ENCODE data around the gene STIMATE.

Gene STIMATE

GRCh38 chr3:52841211-52841980, 56.0 kb downstream of the STIMATE start:
- Histone ChIP-seq H3K27ac (ENCODE audit: extremely low read depth, low read depth, low read length) (no peak overlapping the region), H3K36me3 (ENCODE audit: control insufficient read depth in 2 of 2, insufficient read depth in 1 of 2, low read length in 2 of 2) (peaks cover 0 to 40% of the 10 kb centered on the region in 2 experiments; a peak in 1 of 3 replicates), H3K4me3 (ENCODE audit: low read depth, low read length) (no peak overlapping the region), H3K9me3 (ENCODE audit: control insufficient read depth, insufficient read depth, low read depth, low read length) (no peaks in the 10 kb centered on the region), H3K4me1 (ENCODE audit: control insufficient read depth, insufficient read depth, low read length) (no peaks in the 10 kb centered on the region)
- POLR2A ChIA-PET, result no interaction called here
- TF ChIP-seq ZNF341 (tag by site-specific recombination; IDR thresholded peaks at IDR 0.05; ENCODE audit: low read depth) (no peak), ZBTB1 (tag by site-specific recombination; IDR thresholded peaks at IDR 0.05) (no peak), AEBP2 (tag by site-specific recombination; IDR thresholded peaks at IDR 0.05; ENCODE audit: borderline replicate concordance) (no peak), BCL6B (tag by site-specific recombination; IDR thresholded peaks at IDR 0.05) (no peak), ZNF157 (tag by site-specific recombination; IDR thresholded peaks at IDR 0.05) (no peak)
- CTCF ChIA-PET, result interaction anchor here (1.3 kb wide), 1 partner anchor 25 kb away, joined by 3 read pairs; no protein-coding TSS in a partner anchor

- Histone ChIP-seq H3K4me1 (ENCODE audit: control insufficient read depth, insufficient read depth, low read length) (no peaks in the 10 kb centered on the region), H3K4me3 (ENCODE audit: low read depth, low read length) (no peak overlapping the region), H3K27ac (ENCODE audit: extremely low read depth, low read depth, low read length) (no peak overlapping the region), H3K36me3 (ENCODE audit: control insufficient read depth in 2 of 2, insufficient read depth in 1 of 2, low read length in 2 of 2) (peaks cover 0 to 48% of the 10 kb centered on the region in 2 experiments; a peak in 1 of 3 replicates), H3K9me3 (ENCODE audit: control insufficient read depth, insufficient read depth, low read depth, low read length) (no peaks in the 10 kb centered on the region)
- CTCF ChIA-PET, result interaction anchor here (1.3 kb wide), 1 partner anchor 24 kb away, joined by 3 read pairs; no protein-coding TSS in a partner anchor
- POLR2A ChIA-PET, result no interaction called here
- peak; percentile 41; the same call in 1 of the 2 replicates for TF ChIP-seq GLIS2 (tag by site-specific recombination; IDR thresholded peaks at IDR 0.05)
- TF ChIP-seq ATF2 (tag by site-specific recombination; IDR thresholded peaks at IDR 0.05; ENCODE audit: low read depth), result no peak
- 0 out of 2 replicates have a peak, but pooled peaks have one; percentile 18 for TF ChIP-seq ZFHX2 (tag by site-specific recombination; conservative IDR thresholded peaks at IDR 0.05)
- peak; percentile 24; the same call in 1 of the 2 replicates for TF ChIP-seq EGR2 (tag by site-specific recombination; IDR thresholded peaks at IDR 0.05; ENCODE audit: low read depth)
Observed at GRCh38 chr3:52839892-52840545, 57.3 kb downstream of the STIMATE start.

GRCh38 chr3:52839268-52839575, 58.1 kb downstream of the STIMATE start:
- ChIA-PET CTCF (no interaction called here), POLR2A (no interaction called here)
- H3K4me3 ChIP-seq (ENCODE audit: low read depth, low read length), result no peak overlapping the region
- H3K36me3 ChIP-seq (ENCODE audit: control insufficient read depth in 2 of 2, insufficient read depth in 1 of 2, low read length in 2 of 2), result peaks cover 0 to 46% of the 10 kb centered on the region in 2 experiments; a peak in 1 of 3 replicates
- no peaks in the 10 kb centered on the region for H3K4me1 ChIP-seq (ENCODE audit: control insufficient read depth, insufficient read depth, low read length)
- H3K9me3 ChIP-seq (ENCODE audit: control insufficient read depth, insufficient read depth, low read depth, low read length), result no peaks in the 10 kb centered on the region
- no peak overlapping the region for H3K27ac ChIP-seq (ENCODE audit: extremely low read depth, low read depth, low read length)
- no peak for TF ChIP-seq ZNF560 (tag by site-specific recombination; IDR thresholded peaks at IDR 0.05; ENCODE audit: borderline replicate concordance)
- TF ChIP-seq PRDM1 (tag by site-specific recombination; IDR thresholded peaks at IDR 0.05), result no peak

Measured in HEK293 (cell line).